Measurements from ENCODE around the gene TUBB6. TPM values are rescaled to one million over a fixed set of nuclear protein-coding genes. Genes with fewer than 3 reads are reported as not detected.

The TUBB6 gene
- total RNA-seq, 1 donor from 2014 or later = 800 TPM

- Histone ChIP-seq H3K27me3 (no peaks in the 10 kb centered on the region), H3K4me1 (peaks cover 0 to 6% of the 10 kb centered on the region in 2 donors), H3K9me3 (no peaks in the 10 kb centered on the region), H3K4me3 (no peak overlapping the region), H3K27ac (no peak overlapping the region), H3K36me3 (peaks cover 42 to 68% of the 10 kb centered on the region in 2 donors)
- intact Hi-C loops (cut with DNase I) = no loop called here
- TF ChIP-seq CTCF (IDR thresholded peaks at IDR 0.05) = no peak
- no peak for DNase-seq (ENCODE audit: low spot score in 2 of 2)
These were observed 21.2 kb downstream of the TUBB6 start for GRCh38 chr18:12329125-12329698.

GRCh38 chr18:12330766-12331165, 22.7 kb downstream of the TUBB6 start:
- no peak for TF ChIP-seq CTCF (IDR thresholded peaks at IDR 0.05)
- Histone ChIP-seq H3K27ac (no peak overlapping the region), H3K36me3 (peaks cover 33 to 64% of the 10 kb centered on the region in 2 donors), H3K4me1 (peaks cover 0 to 6% of the 10 kb centered on the region in 2 donors), H3K27me3 (no peaks in the 10 kb centered on the region), H3K9me3 (no peaks in the 10 kb centered on the region), H3K4me3 (no peak overlapping the region)
- no peak for DNase-seq (ENCODE audit: low spot score in 2 of 2)
- intact Hi-C loops (cut with DNase I) = no loop called here

- no peak for DNase-seq (ENCODE audit: low spot score in 2 of 2)
- TF ChIP-seq CTCF (IDR thresholded peaks at IDR 0.05) = no peak
- Histone ChIP-seq H3K27me3 (no peaks in the 10 kb centered on the region), H3K27ac (no peak overlapping the region), H3K4me3 (no peak overlapping the region), H3K9me3 (no peaks in the 10 kb centered on the region), H3K4me1 (no peaks in the 10 kb centered on the region), H3K36me3 (peaks cover 34 to 57% of the 10 kb centered on the region in 2 donors)
- intact Hi-C loops (cut with DNase I) = no loop called here
These were observed 25.7 kb downstream of the TUBB6 start for GRCh38 chr18:12333506-12334290.

- H3K9me3 ChIP-seq = no peaks in the 10 kb centered on the region
- peaks cover 32 to 53% of the 10 kb centered on the region in 2 donors for H3K36me3 ChIP-seq
- no peak overlapping the region for H3K27ac ChIP-seq
- no peak overlapping the region for H3K4me3 ChIP-seq
- H3K4me1 ChIP-seq = no peaks in the 10 kb centered on the region
- H3K27me3 ChIP-seq = no peaks in the 10 kb centered on the region
- intact Hi-C loops (cut with DNase I) = no loop called here
- DNase-seq (ENCODE audit: low spot score in 2 of 2) = no peak
- no peak for TF ChIP-seq CTCF (IDR thresholded peaks at IDR 0.05)
These were observed 26.3 kb downstream of the TUBB6 start for GRCh38 chr18:12334366-12334808.

GRCh38 chr18:12334863-12335262, 26.8 kb downstream of the TUBB6 start:
- intact Hi-C loops (cut with DNase I) = no loop called here
- Histone ChIP-seq H3K27me3 (no peaks in the 10 kb centered on the region), H3K27ac (no peak overlapping the region), H3K36me3 (peaks cover 30 to 53% of the 10 kb centered on the region in 2 donors), H3K4me1 (no peaks in the 10 kb centered on the region), H3K9me3 (no peaks in the 10 kb centered on the region), H3K4me3 (no peak overlapping the region)
- TF ChIP-seq CTCF (IDR thresholded peaks at IDR 0.05) = no peak
- DNase-seq (ENCODE audit: low spot score in 2 of 2) = no peak

Measured in ascending aorta (tissue), 2 donors.